Mammary epithelial cell (primary cell): ENCODE results near the gene PTPN9.

ENCODE experiments used
- CTCF ChIP-seq, 2 donors: IDR thresholded peaks in 1 of 2; conservative IDR thresholded peaks in 1 of 2; 2 replicates each; pipeline ENCODE4 v1.5.1; 2011 to 2012; ENCODE audit warnings: inconsistent platforms in 2 of 2, low read length in 2 of 2, mild to moderate bottlenecking in 2 of 2, control low read depth in 1 of 2, low read depth in 1 of 2; ENCODE audit not compliant: insufficient read depth in 1 of 2; ENCODE audit errors: extremely low read depth in 1 of 2
- EZH2 ChIP-seq: IDR thresholded peaks from 2 replicates; pipeline ENCODE4 v1.6.1; 2012; ENCODE audit warnings: low read length, inconsistent platforms, borderline replicate concordance

- TF ChIP-seq CTCF (conservative IDR thresholded peaks at IDR 0.05 in 1 of 2, IDR thresholded peaks at IDR 0.05 in 1 of 2; ENCODE audit: extremely low read depth in 1 of 2, insufficient read depth in 1 of 2, low read depth in 1 of 2, low read length in 2 of 2) (no peak), EZH2 (no peak)
Measured at GRCh38 chr15:75456710-75457109, 122.4 kb downstream of the PTPN9 start.
